ENCODE measurements around the gene FOXP2. TPM values are rescaled to one million over a fixed set of nuclear protein-coding genes. Genes with fewer than 3 reads are reported as not detected.

The FOXP2 gene
- total and polyA plus RNA-seq, 2 experiments from 2014 or later: 10.0 to 14.7 TPM

GRCh38 chr7:114658216-114658615, 243.6 kb downstream of the FOXP2 start:
- no peaks in the 10 kb centered on the region for H3K79me2 ChIP-seq
- H3K4me3 ChIP-seq: no peak overlapping the region
- no peak overlapping the region for H2AFZ ChIP-seq
- H3K9me2 ChIP-seq (replicated peaks; ENCODE audit: insufficient read depth): no peaks in the 10 kb centered on the region
- TF ChIP-seq EZH2 (IDR thresholded peaks at IDR 0.05; ENCODE audit: borderline replicate concordance) (no peak), EZH2phosphoT487 (IDR thresholded peaks at IDR 0.05; ENCODE audit: low read depth, severe bottlenecking, unreplicated experiment) (no peak), CTCF (IDR thresholded peaks at IDR 0.05; ENCODE audit: poor library complexity) (no peak)
- no peak overlapping the region for H3K27ac ChIP-seq
- no peaks in the 10 kb centered on the region for H3K27me3 ChIP-seq
- H3K4me2 ChIP-seq: no peak overlapping the region
- no peaks in the 10 kb centered on the region for H3K4me1 ChIP-seq (ENCODE audit: insufficient read depth)
- H3K9me3 ChIP-seq (ENCODE audit: low read depth): no peaks in the 10 kb centered on the region
- H3K36me3 ChIP-seq (replicated peaks; ENCODE audit: insufficient read depth, low read depth): no peaks in the 10 kb centered on the region
- WGBS (ENCODE audit: low lambda C conversion rate, missing lambda C conversion rate): 64% methylated on average over 4 of the region's 4 CpGs
- no peak for DNase-seq (ENCODE audit: low spot score)
- no peaks in the 10 kb centered on the region for H4K20me1 ChIP-seq (ENCODE audit: insufficient read depth, poor library complexity, severe bottlenecking)

- TF ChIP-seq EZH2 (IDR thresholded peaks at IDR 0.05; ENCODE audit: borderline replicate concordance) (no peak), EZH2phosphoT487 (IDR thresholded peaks at IDR 0.05; ENCODE audit: low read depth, severe bottlenecking, unreplicated experiment) (no peak), CTCF (IDR thresholded peaks at IDR 0.05; ENCODE audit: poor library complexity) (no peak)
- H3K4me1 ChIP-seq (ENCODE audit: insufficient read depth): no peaks in the 10 kb centered on the region
- no peaks in the 10 kb centered on the region for H3K27me3 ChIP-seq
- H2AFZ ChIP-seq: no peak overlapping the region
- H3K9me3 ChIP-seq (ENCODE audit: low read depth): no peaks in the 10 kb centered on the region
- H3K9me2 ChIP-seq (replicated peaks; ENCODE audit: insufficient read depth): no peaks in the 10 kb centered on the region
- H3K79me2 ChIP-seq: no peaks in the 10 kb centered on the region
- H3K27ac ChIP-seq: no peak overlapping the region
- no peaks in the 10 kb centered on the region for H4K20me1 ChIP-seq (ENCODE audit: insufficient read depth, poor library complexity, severe bottlenecking)
- no peak overlapping the region for H3K4me3 ChIP-seq
- no peaks in the 10 kb centered on the region for H3K36me3 ChIP-seq (replicated peaks; ENCODE audit: insufficient read depth, low read depth)
- 59% methylated on average over 7 of the region's 7 CpGs for WGBS (ENCODE audit: low lambda C conversion rate, missing lambda C conversion rate)
- DNase-seq (ENCODE audit: low spot score): no peak
- no peak overlapping the region for H3K4me2 ChIP-seq
These were observed 245.0 kb downstream of the FOXP2 start for GRCh38 chr7:114659409-114660125.

GRCh38 chr7:114660126-114660486, 245.5 kb downstream of the FOXP2 start:
- no peaks in the 10 kb centered on the region for H3K9me2 ChIP-seq (replicated peaks; ENCODE audit: insufficient read depth)
- 25% methylated on average over 1 of the region's 1 CpG for WGBS (ENCODE audit: low lambda C conversion rate, missing lambda C conversion rate)
- H3K4me3 ChIP-seq: no peak overlapping the region
- H3K36me3 ChIP-seq (replicated peaks; ENCODE audit: insufficient read depth, low read depth): no peaks in the 10 kb centered on the region
- no peak overlapping the region for H3K4me2 ChIP-seq
- no peaks in the 10 kb centered on the region for H4K20me1 ChIP-seq (ENCODE audit: insufficient read depth, poor library complexity, severe bottlenecking)
- no peaks in the 10 kb centered on the region for H3K4me1 ChIP-seq (ENCODE audit: insufficient read depth)
- TF ChIP-seq CTCF (IDR thresholded peaks at IDR 0.05; ENCODE audit: poor library complexity) (no peak), EZH2phosphoT487 (IDR thresholded peaks at IDR 0.05; ENCODE audit: low read depth, severe bottlenecking, unreplicated experiment) (no peak), EZH2 (IDR thresholded peaks at IDR 0.05; ENCODE audit: borderline replicate concordance) (no peak)
- no peaks in the 10 kb centered on the region for H3K27me3 ChIP-seq
- no peaks in the 10 kb centered on the region for H3K9me3 ChIP-seq (ENCODE audit: low read depth)
- H2AFZ ChIP-seq: no peak overlapping the region
- H3K27ac ChIP-seq: no peak overlapping the region
- no peak for DNase-seq (ENCODE audit: low spot score)
- no peaks in the 10 kb centered on the region for H3K79me2 ChIP-seq
